Upper lobe of right lung (tissue), 1 donor: ENCODE results near the gene MAPKAP1. TPM values are rescaled to one million over a fixed set of nuclear protein-coding genes. Genes with fewer than 3 reads are reported as not detected.

Source experiments
- ATAC-seq: fragments of 200-7000 bp; cut with Tn5 transposase; one replicate; pipeline ENCODE4 v1.9.1; 2020; ENCODE audit warnings: mild to moderate bottlenecking, moderate library complexity
- DNase-seq: peaks from one replicate; pipeline ENCODE4 v3.0.0-alpha.2; 2020
- H3K27ac ChIP-seq: fragments of 200-600 bp; one replicate; pipeline ENCODE4 v1.8.0; 2022
- H3K27me3 ChIP-seq: fragments of 200-600 bp; one replicate; pipeline ENCODE4 v1.8.0; 2022; ENCODE audit warnings: mild to moderate bottlenecking
- H3K36me3 ChIP-seq: fragments of 200-600 bp; one replicate; pipeline ENCODE4 v1.8.0; 2022
- H3K4me1 ChIP-seq: fragments of 200-600 bp; one replicate; pipeline ENCODE4 v1.8.0; 2022
- H3K4me3 ChIP-seq: fragments of 200-600 bp; one replicate; pipeline ENCODE4 v1.8.0; 2022; ENCODE audit warnings: mild to moderate bottlenecking
- H3K9me3 ChIP-seq: fragments of 200-600 bp; one replicate; pipeline ENCODE4 v1.8.0; 2022
- CTCF ChIP-seq: fragments of 200-600 bp; IDR thresholded peaks from one replicate; pipeline ENCODE4 v1.8.0; 2022; ENCODE audit warnings: antibody characterized with exemption
- intact Hi-C: fragments of 100-400 bp; cut with DNase I; formaldehyde crosslinking; loops from one replicate; pipeline ENCODE4 v1.11.0; 2022
- total RNA-seq: library from RNA; stranded (reverse); fragmentation: NEBNext Ultra II Directional; extraction: Animal tissue kit (Norgen Biotek cat#: 25700); gene quantifications from one replicate; pipeline ENCODE4 v1.2.1, GENCODE V29; 2021
- donor health status: DM: no; HTN: yes; CAD: no; lungs with severe emphysema.

The MAPKAP1 gene
- total RNA-seq, 1 donor from 2014 or later, result 76.8 TPM

DNA sequence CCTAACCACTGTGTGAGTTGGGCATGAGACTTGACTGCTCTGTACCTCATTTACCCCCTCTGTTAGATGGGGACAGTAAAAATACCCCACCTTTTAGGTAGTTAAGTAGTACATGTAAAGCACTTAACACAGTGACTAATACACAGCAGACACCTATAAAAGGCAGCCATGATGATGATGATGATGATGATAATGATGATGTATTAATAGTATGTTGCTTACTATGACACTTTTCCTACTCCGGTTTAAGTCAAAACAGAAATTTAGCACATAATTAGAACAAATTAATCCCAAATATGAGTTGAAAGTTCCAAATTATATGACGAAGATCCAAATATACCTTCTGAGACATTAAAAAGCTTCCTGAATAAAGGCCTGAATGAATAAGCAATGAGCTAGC is 223.3 kb downstream of the MAPKAP1 start:
- H3K4me3 ChIP-seq, result no peak overlapping the region
- H3K27ac ChIP-seq, result peak overlapping the region; percentile 6
- peaks cover 21% of the 10 kb centered on the region for H3K4me1 ChIP-seq
- ATAC-seq, result no peak
- H3K27me3 ChIP-seq, result no peaks in the 10 kb centered on the region
- intact Hi-C loops, result no loop called here
- no peak for DNase-seq
- TF ChIP-seq CTCF, result no peak
- H3K9me3 ChIP-seq, result no peaks in the 10 kb centered on the region
- no peaks in the 10 kb centered on the region for H3K36me3 ChIP-seq

GRCh38 chr9:125479846-125480615 is 227.0 kb downstream of the MAPKAP1 start:
- Histone ChIP-seq H3K27me3 (no peaks in the 10 kb centered on the region), H3K9me3 (no peaks in the 10 kb centered on the region), H3K4me3 (no peak overlapping the region), H3K4me1 (peaks cover 5% of the 10 kb centered on the region), H3K27ac (no peak overlapping the region), H3K36me3 (no peaks in the 10 kb centered on the region)
- intact Hi-C loops, result no loop called here
- peak; percentile 59 for ATAC-seq
- no peak for TF ChIP-seq CTCF
- DNase-seq, result no peak

- H3K36me3 ChIP-seq, result no peaks in the 10 kb centered on the region
- H3K9me3 ChIP-seq, result no peaks in the 10 kb centered on the region
- H3K4me3 ChIP-seq, result no peak overlapping the region
- no peak for TF ChIP-seq CTCF
- ATAC-seq (no peak), DNase-seq (no peak)
- peaks cover 30% of the 10 kb centered on the region for H3K4me1 ChIP-seq
- intact Hi-C loops, result no loop called here
- no peak overlapping the region for H3K27ac ChIP-seq
- no peaks in the 10 kb centered on the region for H3K27me3 ChIP-seq
Observed at GRCh38 chr9:125477089-125477544, 229.9 kb downstream of the MAPKAP1 start.

GRCh38 chr9:125476645-125477044 is 230.4 kb downstream of the MAPKAP1 start:
- Histone ChIP-seq H3K27me3 (no peaks in the 10 kb centered on the region), H3K4me3 (no peak overlapping the region), H3K4me1 (peaks cover 35% of the 10 kb centered on the region), H3K36me3 (no peaks in the 10 kb centered on the region), H3K9me3 (no peaks in the 10 kb centered on the region), H3K27ac (no peak overlapping the region)
- no peak for TF ChIP-seq CTCF
- ATAC-seq (no peak), DNase-seq (no peak)
- intact Hi-C loops, result no loop called here

DNA sequence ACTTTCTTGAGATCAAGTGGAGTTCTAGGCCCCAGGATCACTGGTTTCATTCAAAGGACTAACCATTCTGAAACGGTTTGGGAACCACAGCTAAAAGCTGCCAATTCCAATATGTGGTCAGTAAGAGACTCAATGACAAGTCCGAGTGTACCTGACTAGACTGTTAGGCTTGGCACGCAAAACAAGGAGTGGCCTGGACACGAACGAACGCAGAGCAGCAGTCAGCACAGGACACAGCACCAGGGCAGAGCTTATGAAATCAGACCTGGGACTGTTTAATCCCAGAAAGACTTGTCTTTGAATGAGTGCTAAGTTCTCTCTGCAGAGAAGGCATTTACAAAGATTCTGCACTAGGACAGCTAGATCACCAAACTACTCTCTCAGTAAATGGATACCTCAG is 231.6 kb downstream of the MAPKAP1 start:
- no peaks in the 10 kb centered on the region for H3K27me3 ChIP-seq
- DNase-seq (peak; percentile 72), ATAC-seq (peak; percentile 86)
- H3K4me3 ChIP-seq, result no peak overlapping the region
- no peaks in the 10 kb centered on the region for H3K36me3 ChIP-seq
- no peaks in the 10 kb centered on the region for H3K9me3 ChIP-seq
- TF ChIP-seq CTCF, result no peak
- H3K4me1 ChIP-seq, result peaks cover 35% of the 10 kb centered on the region
- intact Hi-C loops, result no loop called here
- peak overlapping the region; percentile 4 for H3K27ac ChIP-seq
